Measurements from ENCODE around the gene PTGR3. TPM values are rescaled to one million over a fixed set of nuclear protein-coding genes. Genes with fewer than 3 reads are reported as not detected.

The PTGR3 gene
- total and polyA plus RNA-seq, 2 of the 8 experiments (the other 6 are each of a cell fraction or from before 2014, with no cell fraction given) = 2.0 to 3.6 TPM

DNA sequence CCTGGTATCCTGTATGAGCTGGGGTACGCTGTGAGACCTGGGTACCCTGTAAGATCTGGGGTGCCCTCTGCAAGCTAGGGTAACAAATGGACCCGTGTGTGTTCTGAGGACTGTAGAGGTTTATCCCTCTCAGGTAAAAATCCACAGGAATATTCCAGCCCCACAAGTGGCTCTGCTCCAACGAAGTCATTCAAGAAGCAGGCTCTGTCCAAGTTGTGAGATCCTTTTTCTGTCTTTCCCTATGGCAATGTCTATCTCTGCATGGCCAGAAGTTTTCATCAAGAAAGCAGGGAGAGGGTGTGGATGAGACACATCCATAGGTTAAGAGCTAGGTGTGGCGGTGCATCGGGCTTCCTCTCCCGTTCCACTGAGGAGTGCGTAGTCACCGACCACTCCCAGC, 43.0 kb downstream of the PTGR3 start (continued):
- TF ChIP-seq, protein P1, sequence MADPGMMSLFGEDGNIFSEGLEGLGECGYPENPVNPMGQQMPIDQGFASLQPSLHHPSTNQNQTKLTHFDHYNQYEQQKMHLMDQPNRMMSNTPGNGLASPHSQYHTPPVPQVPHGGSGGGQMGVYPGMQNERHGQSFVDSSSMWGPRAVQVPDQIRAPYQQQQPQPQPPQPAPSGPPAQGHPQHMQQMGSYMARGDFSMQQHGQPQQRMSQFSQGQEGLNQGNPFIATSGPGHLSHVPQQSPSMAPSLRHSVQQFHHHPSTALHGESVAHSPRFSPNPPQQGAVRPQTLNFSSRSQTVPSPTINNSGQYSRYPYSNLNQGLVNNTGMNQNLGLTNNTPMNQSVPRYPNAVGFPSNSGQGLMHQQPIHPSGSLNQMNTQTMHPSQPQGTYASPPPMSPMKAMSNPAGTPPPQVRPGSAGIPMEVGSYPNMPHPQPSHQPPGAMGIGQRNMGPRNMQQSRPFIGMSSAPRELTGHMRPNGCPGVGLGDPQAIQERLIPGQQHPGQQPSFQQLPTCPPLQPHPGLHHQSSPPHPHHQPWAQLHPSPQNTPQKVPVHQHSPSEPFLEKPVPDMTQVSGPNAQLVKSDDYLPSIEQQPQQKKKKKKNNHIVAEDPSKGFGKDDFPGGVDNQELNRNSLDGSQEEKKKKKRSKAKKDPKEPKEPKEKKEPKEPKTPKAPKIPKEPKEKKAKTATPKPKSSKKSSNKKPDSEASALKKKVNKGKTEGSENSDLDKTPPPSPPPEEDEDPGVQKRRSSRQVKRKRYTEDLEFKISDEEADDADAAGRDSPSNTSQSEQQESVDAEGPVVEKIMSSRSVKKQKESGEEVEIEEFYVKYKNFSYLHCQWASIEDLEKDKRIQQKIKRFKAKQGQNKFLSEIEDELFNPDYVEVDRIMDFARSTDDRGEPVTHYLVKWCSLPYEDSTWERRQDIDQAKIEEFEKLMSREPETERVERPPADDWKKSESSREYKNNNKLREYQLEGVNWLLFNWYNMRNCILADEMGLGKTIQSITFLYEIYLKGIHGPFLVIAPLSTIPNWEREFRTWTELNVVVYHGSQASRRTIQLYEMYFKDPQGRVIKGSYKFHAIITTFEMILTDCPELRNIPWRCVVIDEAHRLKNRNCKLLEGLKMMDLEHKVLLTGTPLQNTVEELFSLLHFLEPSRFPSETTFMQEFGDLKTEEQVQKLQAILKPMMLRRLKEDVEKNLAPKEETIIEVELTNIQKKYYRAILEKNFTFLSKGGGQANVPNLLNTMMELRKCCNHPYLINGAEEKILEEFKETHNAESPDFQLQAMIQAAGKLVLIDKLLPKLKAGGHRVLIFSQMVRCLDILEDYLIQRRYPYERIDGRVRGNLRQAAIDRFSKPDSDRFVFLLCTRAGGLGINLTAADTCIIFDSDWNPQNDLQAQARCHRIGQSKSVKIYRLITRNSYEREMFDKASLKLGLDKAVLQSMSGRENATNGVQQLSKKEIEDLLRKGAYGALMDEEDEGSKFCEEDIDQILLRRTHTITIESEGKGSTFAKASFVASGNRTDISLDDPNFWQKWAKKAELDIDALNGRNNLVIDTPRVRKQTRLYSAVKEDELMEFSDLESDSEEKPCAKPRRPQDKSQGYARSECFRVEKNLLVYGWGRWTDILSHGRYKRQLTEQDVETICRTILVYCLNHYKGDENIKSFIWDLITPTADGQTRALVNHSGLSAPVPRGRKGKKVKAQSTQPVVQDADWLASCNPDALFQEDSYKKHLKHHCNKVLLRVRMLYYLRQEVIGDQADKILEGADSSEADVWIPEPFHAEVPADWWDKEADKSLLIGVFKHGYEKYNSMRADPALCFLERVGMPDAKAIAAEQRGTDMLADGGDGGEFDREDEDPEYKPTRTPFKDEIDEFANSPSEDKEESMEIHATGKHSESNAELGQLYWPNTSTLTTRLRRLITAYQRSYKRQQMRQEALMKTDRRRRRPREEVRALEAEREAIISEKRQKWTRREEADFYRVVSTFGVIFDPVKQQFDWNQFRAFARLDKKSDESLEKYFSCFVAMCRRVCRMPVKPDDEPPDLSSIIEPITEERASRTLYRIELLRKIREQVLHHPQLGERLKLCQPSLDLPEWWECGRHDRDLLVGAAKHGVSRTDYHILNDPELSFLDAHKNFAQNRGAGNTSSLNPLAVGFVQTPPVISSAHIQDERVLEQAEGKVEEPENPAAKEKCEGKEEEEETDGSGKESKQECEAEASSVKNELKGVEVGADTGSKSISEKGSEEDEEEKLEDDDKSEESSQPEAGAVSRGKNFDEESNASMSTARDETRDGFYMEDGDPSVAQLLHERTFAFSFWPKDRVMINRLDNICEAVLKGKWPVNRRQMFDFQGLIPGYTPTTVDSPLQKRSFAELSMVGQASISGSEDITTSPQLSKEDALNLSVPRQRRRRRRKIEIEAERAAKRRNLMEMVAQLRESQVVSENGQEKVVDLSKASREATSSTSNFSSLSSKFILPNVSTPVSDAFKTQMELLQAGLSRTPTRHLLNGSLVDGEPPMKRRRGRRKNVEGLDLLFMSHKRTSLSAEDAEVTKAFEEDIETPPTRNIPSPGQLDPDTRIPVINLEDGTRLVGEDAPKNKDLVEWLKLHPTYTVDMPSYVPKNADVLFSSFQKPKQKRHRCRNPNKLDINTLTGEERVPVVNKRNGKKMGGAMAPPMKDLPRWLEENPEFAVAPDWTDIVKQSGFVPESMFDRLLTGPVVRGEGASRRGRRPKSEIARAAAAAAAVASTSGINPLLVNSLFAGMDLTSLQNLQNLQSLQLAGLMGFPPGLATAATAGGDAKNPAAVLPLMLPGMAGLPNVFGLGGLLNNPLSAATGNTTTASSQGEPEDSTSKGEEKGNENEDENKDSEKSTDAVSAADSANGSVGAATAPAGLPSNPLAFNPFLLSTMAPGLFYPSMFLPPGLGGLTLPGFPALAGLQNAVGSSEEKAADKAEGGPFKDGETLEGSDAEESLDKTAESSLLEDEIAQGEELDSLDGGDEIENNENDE (IDR thresholded peaks at IDR 0.05; ENCODE audit: insufficient replicate concordance, low read length) = no peak
- no peak for TF ChIP-seq ASH2L (IDR thresholded peaks at IDR 0.05; ENCODE audit: low read length)
- TF ChIP-seq JUND (IDR thresholded peaks at IDR 0.05; ENCODE audit: low read length) = no peak
- TF ChIP-seq BCL11A (IDR thresholded peaks at IDR 0.05; ENCODE audit: low read depth in 2 of 2, low read length in 2 of 2) = no peak
- TF ChIP-seq MAFK (IDR thresholded peaks at IDR 0.05; ENCODE audit: low read depth, low read length) = no peak
- no peak for TF ChIP-seq SIN3A (conservative IDR thresholded peaks at IDR 0.05 in 1 of 2, IDR thresholded peaks at IDR 0.05 in 1 of 2; ENCODE audit: low read depth in 1 of 2, low read length in 2 of 2)
- TF ChIP-seq KDM1A (IDR thresholded peaks at IDR 0.05; ENCODE audit: borderline replicate concordance, low read length) = no peak
- no peak for TF ChIP-seq ZNF274 (IDR thresholded peaks at IDR 0.05; ENCODE audit: borderline replicate concordance, extremely low read depth, low read length)

All from H1 (cell line).